Keratinocyte (primary cell): ENCODE data around the gene PHF5A.

ENCODE experiments used
- EZH2 ChIP-seq: IDR thresholded peaks from one replicate; pipeline ENCODE4 v1.6.1; 2012; ENCODE audit warnings: inconsistent platforms, mild to moderate bottlenecking, low read length, moderate library complexity
- TF ChIP-seq, protein P1 (sequence below), 3 experiments: IDR thresholded peaks in 1 of 3; conservative IDR thresholded peaks in 1 of 3; optimal IDR thresholded peaks in 1 of 3; 2 replicates in 2 of 3; 3 replicates in 1 of 3; pipeline versions ENCODE3 to v1.5.1; 2011; ENCODE audit warnings: low read length in 3 of 3, mild to moderate bottlenecking in 3 of 3, moderate library complexity in 2 of 3, control low read depth in 1 of 3, inconsistent platforms in 1 of 3; ENCODE audit not compliant: insufficient read depth in 2 of 3; ENCODE audit errors: extremely low read depth in 1 of 3

DNA sequence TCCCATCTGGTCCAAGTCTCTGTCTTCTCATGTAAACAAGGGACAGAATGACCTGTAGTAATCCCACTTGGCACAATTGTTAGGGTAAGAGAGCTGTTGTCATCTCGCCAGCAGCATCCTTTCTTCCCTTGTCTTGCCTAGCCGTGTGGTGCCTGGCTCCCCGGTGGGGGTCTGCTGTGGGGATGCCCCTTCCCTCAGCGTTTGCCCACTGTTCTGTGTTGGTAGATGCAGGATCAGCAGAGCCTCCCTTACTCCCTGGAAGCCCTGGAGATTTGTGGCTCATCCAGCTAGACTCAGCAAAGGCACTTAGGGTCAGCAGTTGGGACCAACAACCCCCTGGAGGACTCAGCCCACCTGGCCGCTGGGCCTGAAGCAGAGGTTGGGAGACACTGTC, 13.4 kb upstream of the PHF5A start:
- no peak for TF ChIP-seq EZH2
- TF ChIP-seq, protein P1, sequence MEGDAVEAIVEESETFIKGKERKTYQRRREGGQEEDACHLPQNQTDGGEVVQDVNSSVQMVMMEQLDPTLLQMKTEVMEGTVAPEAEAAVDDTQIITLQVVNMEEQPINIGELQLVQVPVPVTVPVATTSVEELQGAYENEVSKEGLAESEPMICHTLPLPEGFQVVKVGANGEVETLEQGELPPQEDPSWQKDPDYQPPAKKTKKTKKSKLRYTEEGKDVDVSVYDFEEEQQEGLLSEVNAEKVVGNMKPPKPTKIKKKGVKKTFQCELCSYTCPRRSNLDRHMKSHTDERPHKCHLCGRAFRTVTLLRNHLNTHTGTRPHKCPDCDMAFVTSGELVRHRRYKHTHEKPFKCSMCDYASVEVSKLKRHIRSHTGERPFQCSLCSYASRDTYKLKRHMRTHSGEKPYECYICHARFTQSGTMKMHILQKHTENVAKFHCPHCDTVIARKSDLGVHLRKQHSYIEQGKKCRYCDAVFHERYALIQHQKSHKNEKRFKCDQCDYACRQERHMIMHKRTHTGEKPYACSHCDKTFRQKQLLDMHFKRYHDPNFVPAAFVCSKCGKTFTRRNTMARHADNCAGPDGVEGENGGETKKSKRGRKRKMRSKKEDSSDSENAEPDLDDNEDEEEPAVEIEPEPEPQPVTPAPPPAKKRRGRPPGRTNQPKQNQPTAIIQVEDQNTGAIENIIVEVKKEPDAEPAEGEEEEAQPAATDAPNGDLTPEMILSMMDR (optimal IDR thresholded peaks at IDR 0.05 in 1 of 3, IDR thresholded peaks at IDR 0.05 in 1 of 3, conservative IDR thresholded peaks at IDR 0.05 in 1 of 3; ENCODE audit: extremely low read depth in 1 of 3, insufficient read depth in 2 of 3, low read length in 3 of 3): no peak
